SK-N-MC (cell line): ENCODE data around the gene ADGRG3.

ENCODE experiments used
- DNase-seq: peaks from one replicate; pipeline ENCODE4 v3.0.0-alpha.2; 2011; ENCODE audit warnings: low read depth, low spot score
- H3K27ac ChIP-seq: fragments of 200-600 bp; sonication (generic); 2 replicates; pipeline ENCODE4 v1.5.1; 2016; ENCODE audit warnings: mixed run types
- H3K36me3 ChIP-seq: fragments of 200-600 bp; sonication (generic); 2 replicates; pipeline ENCODE4 v1.6.1; 2017; ENCODE audit warnings: antibody characterized with exemption, low read length, mixed read lengths; ENCODE audit not compliant: insufficient read depth
- H3K4me3 ChIP-seq: fragments of 200-600 bp; sonication (generic); 2 replicates; pipeline ENCODE4 v1.5.1; 2016
- H3K9ac ChIP-seq: fragments of 200-600 bp; sonication (generic); 2 replicates; pipeline ENCODE4 v1.8.0; 2017; ENCODE audit warnings: mixed run types, mixed read lengths; ENCODE audit not compliant: insufficient read length
- H3K9me3 ChIP-seq: fragments of 200-600 bp; sonication (generic); 2 replicates; pipeline ENCODE4 v1.6.1; 2017; ENCODE audit warnings: low read depth, mild to moderate bottlenecking, antibody characterized with exemption, low read length, moderate library complexity, mixed read lengths
- EZH2 ChIP-seq: fragments of 200-600 bp; sonication (generic); IDR thresholded peaks from one replicate; pipeline ENCODE4 v1.6.1; 2017; ENCODE audit warnings: antibody characterized with exemption
- FOXP2 ChIP-seq: optimal IDR thresholded peaks from 2 replicates; pipeline ENCODE3; 2011; ENCODE audit warnings: mild to moderate bottlenecking, moderate library complexity; ENCODE audit not compliant: insufficient read depth; ENCODE audit errors: extremely low read length, control extremely low read depth
- POLR2AphosphoS5 ChIP-seq: IDR thresholded peaks from 2 replicates; pipeline ENCODE4 v1.6.1; 2012; ENCODE audit warnings: mild to moderate bottlenecking, low read depth, low read length, borderline replicate concordance

The ADGRG3 gene

GRCh38 chr16:57653936-57654335 lies 14.2 kb upstream of the ADGRG3 start:
- Histone ChIP-seq H3K36me3 (no peaks in the 10 kb centered on the region), H3K9ac (no peak overlapping the region), H3K9me3 (no peaks in the 10 kb centered on the region), H3K4me3 (no peak overlapping the region), H3K27ac (no peak overlapping the region)
- DNase-seq, result no peak
- TF ChIP-seq EZH2, result no peak

- H3K36me3 ChIP-seq, result no peaks in the 10 kb centered on the region
- H3K9ac ChIP-seq, result no peak overlapping the region
- DNase-seq, result no peak
- no peak overlapping the region for H3K27ac ChIP-seq
- no peak overlapping the region for H3K4me3 ChIP-seq
- no peaks in the 10 kb centered on the region for H3K9me3 ChIP-seq
- TF ChIP-seq POLR2AphosphoS5, result no peak
- no peak for TF ChIP-seq EZH2
- no peak for TF ChIP-seq FOXP2
Measured at GRCh38 chr16:57656342-57656955, 11.7 kb upstream of the ADGRG3 start.

- no peak overlapping the region for H3K9ac ChIP-seq
- DNase-seq, result no peak
- H3K27ac ChIP-seq, result no peak overlapping the region
- no peak for TF ChIP-seq EZH2
- TF ChIP-seq POLR2AphosphoS5, result no peak
- TF ChIP-seq FOXP2, result no peak
- H3K9me3 ChIP-seq, result no peaks in the 10 kb centered on the region
- H3K4me3 ChIP-seq, result no peak overlapping the region
- no peaks in the 10 kb centered on the region for H3K36me3 ChIP-seq
Measured at GRCh38 chr16:57657228-57657627, 10.9 kb upstream of the ADGRG3 start.

GRCh38 chr16:57658130-57658877 lies 9.8 kb upstream of the ADGRG3 start:
- Histone ChIP-seq H3K4me3 (no peak overlapping the region), H3K27ac (no peak overlapping the region), H3K9ac (no peak overlapping the region), H3K36me3 (no peaks in the 10 kb centered on the region), H3K9me3 (no peaks in the 10 kb centered on the region)
- no peak for DNase-seq
- TF ChIP-seq EZH2, result no peak
- no peak for TF ChIP-seq POLR2AphosphoS5
- no peak for TF ChIP-seq FOXP2

- no peak for DNase-seq
- TF ChIP-seq FOXP2 (no peak), EZH2 (no peak), POLR2AphosphoS5 (no peak)
- H3K27ac ChIP-seq, result no peak overlapping the region
- no peak overlapping the region for H3K9ac ChIP-seq
- H3K36me3 ChIP-seq, result no peaks in the 10 kb centered on the region
- no peaks in the 10 kb centered on the region for H3K9me3 ChIP-seq
- H3K4me3 ChIP-seq, result no peak overlapping the region
Measured at GRCh38 chr16:57658878-57659674, 9.0 kb upstream of the ADGRG3 start.

- Histone ChIP-seq H3K4me3 (no peak overlapping the region), H3K9ac (no peak overlapping the region), H3K36me3 (no peaks in the 10 kb centered on the region), H3K27ac (no peak overlapping the region), H3K9me3 (no peaks in the 10 kb centered on the region)
- TF ChIP-seq POLR2AphosphoS5 (no peak), EZH2 (no peak), FOXP2 (no peak)
- no peak for DNase-seq
Measured at GRCh38 chr16:57660715-57661463, 7.2 kb upstream of the ADGRG3 start.

- DNase-seq, result no peak
- TF ChIP-seq EZH2 (no peak), POLR2AphosphoS5 (no peak), FOXP2 (no peak)
- no peaks in the 10 kb centered on the region for H3K36me3 ChIP-seq
Measured at GRCh38 chr16:57661510-57661909, 6.6 kb upstream of the ADGRG3 start.

More at GRCh38 chr16:57661510-57661909, 6.6 kb upstream of the ADGRG3 start:
- H3K9ac ChIP-seq, result no peak overlapping the region
- no peak overlapping the region for H3K27ac ChIP-seq
- H3K4me3 ChIP-seq, result no peak overlapping the region
- no peaks in the 10 kb centered on the region for H3K9me3 ChIP-seq
